GM20000 (cell line): ENCODE data around the gene SPACA7.

Experiments
- DNase-seq: peaks from one replicate; pipeline ENCODE4 v3.0.0; 2012; ENCODE audit warnings: low spot score
- CTCF ChIP-seq: IDR thresholded peaks from 2 replicates; pipeline ENCODE4 v1.5.1; 2012; ENCODE audit warnings: mild to moderate bottlenecking, control low read depth; ENCODE audit errors: extremely low read depth, missing control alignments

SPACA7 gene

GRCh38 chr13:112376050-112376681, at the start of gene SPACA7:
TSS of gene SPACA7 (plus strand) at chr13:112376355. CDS start at chr13:112376386, 31 bp downstream.
- no peak for DNase-seq
- no peak for TF ChIP-seq CTCF

DNA sequence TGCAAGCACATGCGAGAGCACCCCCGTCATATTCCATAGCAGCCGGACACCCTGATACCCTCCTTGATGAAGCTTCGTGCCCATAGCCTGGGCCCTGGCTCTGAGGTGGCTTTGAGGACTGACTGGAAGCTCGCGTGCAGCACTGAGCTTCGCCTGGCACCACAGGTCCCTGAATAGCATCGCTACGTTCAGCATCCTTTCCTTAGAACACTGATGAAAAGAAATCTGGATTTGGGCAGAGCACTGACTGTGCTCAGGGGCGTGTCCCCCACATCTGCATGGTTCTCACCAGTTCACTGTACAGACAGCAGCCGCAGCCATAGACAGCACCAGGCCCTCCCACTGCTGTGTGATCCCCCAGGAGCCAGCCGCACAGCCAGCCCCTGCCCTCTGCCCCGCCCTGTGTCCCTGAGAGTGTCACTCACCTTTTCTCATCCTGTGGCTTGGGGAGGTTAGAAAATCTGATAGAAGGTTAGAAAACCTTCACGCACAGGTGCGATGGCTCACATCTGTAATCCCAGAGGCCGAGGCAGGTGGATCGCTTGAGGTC, 49.3 kb upstream of the SPACA7 start:
- no peak for TF ChIP-seq CTCF
- no peak for DNase-seq

GRCh38 chr13:112328936-112329335, 47.2 kb upstream of the SPACA7 start:
- no peak for DNase-seq
- no peak for TF ChIP-seq CTCF

- TF ChIP-seq CTCF: no peak
- DNase-seq: no peak
These were observed 46.8 kb upstream of the SPACA7 start for GRCh38 chr13:112329376-112329775.

- TF ChIP-seq CTCF: no peak
- DNase-seq: no peak
These were observed 46.1 kb upstream of the SPACA7 start for GRCh38 chr13:112330066-112330465.

DNA sequence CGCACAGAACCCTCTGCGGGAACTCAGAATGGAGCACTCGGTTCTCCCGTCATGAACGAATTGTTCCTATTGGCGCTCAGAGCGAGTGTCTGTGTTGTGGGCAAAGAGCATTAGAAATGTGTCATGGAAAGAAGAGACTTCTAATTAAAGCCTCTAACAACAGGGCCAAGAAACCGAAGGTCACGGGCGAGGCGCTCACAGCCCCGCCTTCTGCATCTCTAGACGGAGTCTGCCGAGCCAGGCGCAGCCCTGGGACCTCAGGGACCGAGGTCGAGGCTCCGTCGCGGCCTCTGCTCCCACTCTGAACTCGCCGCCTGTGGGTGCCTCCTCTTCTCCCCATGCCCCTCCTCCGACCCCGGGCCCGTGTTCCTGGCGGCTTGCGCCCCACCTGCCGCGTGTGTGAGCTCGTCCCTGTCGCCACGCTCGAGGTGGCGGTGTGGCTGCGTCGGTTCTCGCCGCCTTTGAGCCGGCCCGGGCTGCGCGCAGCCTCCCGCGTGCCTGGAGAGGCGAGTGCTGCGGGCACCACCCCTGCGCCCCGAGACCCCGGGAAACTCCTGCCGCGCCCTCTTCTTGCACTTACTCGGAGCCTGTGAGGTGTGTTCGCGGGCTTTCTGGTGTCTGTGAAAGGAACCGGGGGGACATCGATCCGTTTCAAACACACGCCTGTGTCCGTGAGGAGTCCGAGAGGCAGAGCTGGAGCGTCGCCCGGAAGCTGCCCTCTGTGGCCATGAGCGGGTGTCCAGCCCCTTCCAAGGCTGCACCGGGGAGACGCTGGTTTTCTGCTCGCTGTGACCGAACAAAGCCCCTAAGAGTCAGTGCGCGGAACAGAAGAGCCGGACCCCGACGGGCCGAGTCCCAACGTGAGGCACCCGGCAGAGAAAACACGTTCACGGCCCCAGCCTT, 45.4 kb upstream of the SPACA7 start:
- no peak for TF ChIP-seq CTCF
- DNase-seq: no peak

DNA sequence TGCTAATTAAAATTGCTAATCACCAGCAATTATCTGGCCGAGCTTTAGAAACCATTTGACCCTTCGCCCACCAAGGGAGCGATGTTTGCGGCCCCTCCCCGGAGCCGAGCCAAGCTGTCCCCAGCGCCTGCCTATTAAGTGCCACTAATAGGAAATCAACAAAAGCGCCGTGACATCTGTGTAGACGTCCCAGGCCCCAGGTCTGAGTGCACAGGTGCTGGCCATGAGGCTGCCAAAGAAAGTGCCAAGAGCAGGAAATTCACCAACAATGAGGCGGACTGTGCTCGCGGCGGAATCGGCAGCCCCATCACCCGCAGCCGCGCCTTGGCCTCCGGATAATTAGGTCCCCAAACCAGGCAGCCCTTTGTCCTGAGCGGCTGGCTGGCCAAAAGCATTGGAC, 44.5 kb upstream of the SPACA7 start:
- no peak for DNase-seq
- TF ChIP-seq CTCF: no peak
